GM12878 (cell line): ENCODE measurements around the gene RUNX3. TPM values are rescaled to one million over a fixed set of nuclear protein-coding genes. Genes with fewer than 3 reads are reported as not detected.

Source experiments
- E2F4 ChIP-seq: IDR thresholded peaks from 2 replicates; pipeline ENCODE4 v1.6.1; 2012; ENCODE audit warnings: low read depth, low read length, improper control_type of control experiment
- ELK1 ChIP-seq: IDR thresholded peaks from 2 replicates; pipeline ENCODE4 v1.6.1; 2012; ENCODE audit warnings: low read depth, low read length, improper control_type of control experiment
- KAT2A ChIP-seq: conservative IDR thresholded peaks from 2 replicates; pipeline ENCODE4 v1.6.1; 2011; ENCODE audit warnings: low read depth, low read length; ENCODE audit not compliant: control insufficient read depth
- KLF5 ChIP-seq: fragments of 450-650 bp; IDR thresholded peaks from 2 replicates; pipeline ENCODE4 v1.6.1; 2014; ENCODE audit warnings: mild to moderate bottlenecking; ENCODE audit not compliant: partially characterized antibody
- NFIC ChIP-seq: IDR thresholded peaks from 2 replicates; pipeline ENCODE4 v1.6.1; 2012; ENCODE audit warnings: low read depth, mild to moderate bottlenecking, inconsistent platforms, low read length, moderate library complexity
- NFYB ChIP-seq: IDR thresholded peaks from 2 replicates; pipeline ENCODE4 v1.6.1; 2011; ENCODE audit warnings: low read depth, mild to moderate bottlenecking, low read length, improper control_type of control experiment, moderate library complexity; ENCODE audit not compliant: insufficient read depth
- PAX8 ChIP-seq: fragments of 450-650 bp; IDR thresholded peaks from 2 replicates; pipeline ENCODE4 v1.6.1; 2017; ENCODE audit warnings: mild to moderate bottlenecking, moderate library complexity
- PBX3 ChIP-seq: IDR thresholded peaks from 2 replicates; pipeline ENCODE4 v1.6.1; 2011; ENCODE audit warnings: mild to moderate bottlenecking, low read depth, low read length, moderate library complexity; ENCODE audit not compliant: insufficient replicate concordance
- PRDM15 ChIP-seq: fragments of 450-650 bp; formaldehyde crosslinking; IDR thresholded peaks from 2 replicates; pipeline ENCODE4 v1.4.0; 2020; ENCODE audit warnings: mild to moderate bottlenecking, moderate library complexity
- RCOR1 ChIP-seq: conservative IDR thresholded peaks from 2 replicates; pipeline ENCODE4 v1.6.1; 2012; ENCODE audit warnings: low read depth, low read length, improper control_type of control experiment
- RUNX3 ChIP-seq: IDR thresholded peaks from 2 replicates; pipeline ENCODE4 v1.6.1; 2012; ENCODE audit warnings: low read length, inconsistent platforms
- SP1 ChIP-seq: IDR thresholded peaks from one replicate; pipeline ENCODE4 v1.6.1; 2011; ENCODE audit warnings: low read depth, low read length
- SUZ12 ChIP-seq: fragments of 200-600 bp; sonication (generic); IDR thresholded peaks from one replicate; pipeline ENCODE4 v1.6.1; 2018; ENCODE audit warnings: antibody characterized with exemption, mild to moderate bottlenecking; ENCODE audit not compliant: unreplicated experiment
- TCF3 ChIP-seq: IDR thresholded peaks from 2 replicates; pipeline ENCODE4 v1.6.1; 2012; ENCODE audit warnings: low read depth, mild to moderate bottlenecking, low read length, borderline replicate concordance; ENCODE audit not compliant: insufficient read depth
- ZBTB40 ChIP-seq: fragments of 450-650 bp; IDR thresholded peaks from 2 replicates; pipeline ENCODE4 v1.6.1; 2016; ENCODE audit warnings: mild to moderate bottlenecking, moderate library complexity, borderline replicate concordance
- ZNF384 ChIP-seq: IDR thresholded peaks from 2 replicates; pipeline ENCODE4 v1.6.1; 2012; ENCODE audit warnings: low read depth, mild to moderate bottlenecking, low read length, improper control_type of control experiment, borderline replicate concordance
- ZNF622 ChIP-seq: fragments of 450-650 bp; IDR thresholded peaks from 2 replicates; pipeline ENCODE4 v1.6.1; 2017; ENCODE audit warnings: mild to moderate bottlenecking, inconsistent platforms
- ZSCAN29 ChIP-seq: fragments of 450-650 bp; IDR thresholded peaks from 2 replicates; pipeline ENCODE4 v1.6.1; 2017; ENCODE audit warnings: mild to moderate bottlenecking, moderate library complexity
- ZZZ3 ChIP-seq: IDR thresholded peaks from 2 replicates; pipeline ENCODE4 v1.6.1; 2011; ENCODE audit warnings: low read depth; ENCODE audit not compliant: control insufficient read depth, insufficient read length
- polyA plus RNA-seq, 11 experiments: library from polyadenylated mRNA; depleted of rRNA in 4 of 11; unstranded in 6 of 11; stranded (reverse) in 5 of 11; fragments of >200 nt; fragmentation: Nextera tagmentation in 4 of 11; fragmentation: Illumina TruSeq in 1 of 11; extraction: Ambion mirVana in 4 of 11; extraction: Trizol in 1 of 11; gene quantifications; 1 replicate in 1 of 11; 2 replicates in 10 of 11; pipeline versions ENCODE4 v1.2.1 to v1.2.3, GENCODE V29; 2011 to 2016; ENCODE audit warnings: inconsistent platforms in 2 of 11, missing spikeins in 2 of 11, low read depth in 1 of 11
- total RNA-seq, 4 experiments: library from RNA; depleted of rRNA in 3 of 4; stranded (reverse); fragments of >200 nt in 3 of 4; fragmentation: Illumina TruSeq in 1 of 4; extraction: Trizol in 1 of 4; gene quantifications; 2 replicates each; pipeline versions ENCODE4 v1.2.1 to v1.2.3, GENCODE V29; 2013 to 2021

Gene RUNX3
- total and polyA plus RNA-seq, 10 of the 15 experiments (the other 5 are each of a cell fraction or from before 2014, with no cell fraction given) = 19.0 to 151 (median 31.4) TPM

- TF ChIP-seq ZBTB40 (no peak), RCOR1 (0 out of 2 replicates have a peak, but pooled peaks have one; percentile 75), ZNF622 (no peak), E2F4 (no peak), ZZZ3 (no peak), SP1 (peak; percentile 52), NFIC (no peak), RUNX3 (no peak), ELK1 (no peak), ZNF384 (no peak), PAX8 (no peak), KAT2A (no peak), PBX3 (no peak), ZSCAN29 (no peak), SUZ12 (no peak), NFYB (no peak), PRDM15 (CRISPR knock-in tag) (no peak), KLF5 (no peak), TCF3 (peak; percentile 67; the same call in 1 of the 2 replicates)
Observed at GRCh38 chr1:24925082-24925779, 4.8 kb downstream of the RUNX3 start (continued).
